ENCODE measurements around the gene ALKBH4. TPM values are rescaled to one million over a fixed set of nuclear protein-coding genes. Genes with fewer than 3 reads are reported as not detected.

Gene ALKBH4
- total and polyA plus RNA-seq, 7 donors = 8.0 to 26.7 (median 10.2) TPM

GRCh38 chr7:102450242-102450641, 14.4 kb downstream of the ALKBH4 start:
- TF ChIP-seq EP300 (IDR thresholded peaks at IDR 0.05) = no peak
- TF ChIP-seq POLR2A (IDR thresholded peaks at IDR 0.05) = no peak
- TF ChIP-seq POLR2AphosphoS5 (IDR thresholded peaks at IDR 0.05) = no peak
- TF ChIP-seq CTCF (IDR thresholded peaks at IDR 0.05) = no peak
- no peak for DNase-seq
- H3K27me3 ChIP-seq = no peaks in the 10 kb centered on the region
- no peaks in the 10 kb centered on the region for H3K9me3 ChIP-seq
- H3K36me3 ChIP-seq = peaks cover 0 to 13% (median 6%) of the 10 kb centered on the region in 4 donors
- intact Hi-C loops (cut with DNase I) = no loop called here
- no peak overlapping the region for H3K27ac ChIP-seq
- no peak overlapping the region for H3K4me3 ChIP-seq
- no peaks in the 10 kb centered on the region for H3K4me1 ChIP-seq
- 61 to 71% methylated on average over 6 of the region's 6 CpGs for WGBS, 2 donors

- DNase-seq = no peak
- Histone ChIP-seq H3K4me1 (no peaks in the 10 kb centered on the region), H3K27me3 (no peaks in the 10 kb centered on the region), H3K27ac (no peak overlapping the region), H3K9me3 (no peaks in the 10 kb centered on the region), H3K36me3 (peaks cover 0 to 13% (median 6%) of the 10 kb centered on the region in 4 donors), H3K4me3 (no peak overlapping the region)
- intact Hi-C loops (cut with DNase I) = no loop called here
- no peak for TF ChIP-seq CTCF (IDR thresholded peaks at IDR 0.05)
- TF ChIP-seq EP300 (IDR thresholded peaks at IDR 0.05) = no peak
- 75 to 94% methylated on average over 15 of the region's 15 CpGs for WGBS, 2 donors
Observed at GRCh38 chr7:102449136-102449535, 15.5 kb downstream of the ALKBH4 start.

GRCh38 chr7:102447311-102447710, 17.4 kb downstream of the ALKBH4 start:
- intact Hi-C loops (cut with DNase I) = no loop called here
- no peak for DNase-seq
- no peak for TF ChIP-seq POLR2A (IDR thresholded peaks at IDR 0.05)
- no peak for TF ChIP-seq POLR2AphosphoS5 (IDR thresholded peaks at IDR 0.05)
- no peak for TF ChIP-seq EP300 (IDR thresholded peaks at IDR 0.05)
- TF ChIP-seq CTCF (IDR thresholded peaks at IDR 0.05) = no peak
- Histone ChIP-seq H3K4me1 (no peaks in the 10 kb centered on the region), H3K4me3 (no peak overlapping the region), H3K27me3 (no peaks in the 10 kb centered on the region), H3K9me3 (no peaks in the 10 kb centered on the region), H3K27ac (no peak overlapping the region), H3K36me3 (peaks cover 0 to 13% (median 6%) of the 10 kb centered on the region in 4 donors)
- WGBS, 2 donors = 89 to 93% methylated on average over 14 of the region's 14 CpGs

- H3K27me3 ChIP-seq = no peaks in the 10 kb centered on the region
- intact Hi-C loops (cut with DNase I) = no loop called here
- H3K9me3 ChIP-seq = no peaks in the 10 kb centered on the region
- H3K27ac ChIP-seq = no peak overlapping the region
- WGBS, 2 donors = 90 to 93% methylated on average over 41 of the region's 41 CpGs
- no peaks in the 10 kb centered on the region for H3K4me1 ChIP-seq
- DNase-seq = no peak
- TF ChIP-seq POLR2AphosphoS5 (IDR thresholded peaks at IDR 0.05) (no peak), POLR2A (IDR thresholded peaks at IDR 0.05) (no peak), EP300 (IDR thresholded peaks at IDR 0.05) (no peak), CTCF (IDR thresholded peaks at IDR 0.05) (no peak)
- H3K4me3 ChIP-seq = no peak overlapping the region
- peaks cover 0 to 13% (median 6%) of the 10 kb centered on the region in 4 donors for H3K36me3 ChIP-seq
Observed at GRCh38 chr7:102446387-102447156, 18.1 kb downstream of the ALKBH4 start.

- intact Hi-C loops (cut with DNase I) = no loop called here
- no peak for DNase-seq
- peaks cover 0 to 13% (median 6%) of the 10 kb centered on the region in 4 donors for H3K36me3 ChIP-seq
- H3K27me3 ChIP-seq = no peaks in the 10 kb centered on the region
- H3K27ac ChIP-seq = no peak overlapping the region
- no peak overlapping the region for H3K4me3 ChIP-seq
- WGBS, 2 donors = 65 to 69% methylated on average over 2 of the region's 2 CpGs
- TF ChIP-seq POLR2AphosphoS5 (IDR thresholded peaks at IDR 0.05) (no peak), CTCF (IDR thresholded peaks at IDR 0.05) (no peak), POLR2A (IDR thresholded peaks at IDR 0.05) (no peak), EP300 (IDR thresholded peaks at IDR 0.05) (no peak)
- no peaks in the 10 kb centered on the region for H3K4me1 ChIP-seq
- H3K9me3 ChIP-seq = no peaks in the 10 kb centered on the region
Observed at GRCh38 chr7:102445674-102446071, 19.0 kb downstream of the ALKBH4 start.

Data from sigmoid colon (tissue), 7 donors.